ENCODE results near the gene CCNK. TPM values are rescaled to one million over a fixed set of nuclear protein-coding genes. Genes with fewer than 3 reads are reported as not detected.

CCNK gene
- total RNA-seq, 1 experiment from 2014 or later: 80.1 TPM

DNA sequence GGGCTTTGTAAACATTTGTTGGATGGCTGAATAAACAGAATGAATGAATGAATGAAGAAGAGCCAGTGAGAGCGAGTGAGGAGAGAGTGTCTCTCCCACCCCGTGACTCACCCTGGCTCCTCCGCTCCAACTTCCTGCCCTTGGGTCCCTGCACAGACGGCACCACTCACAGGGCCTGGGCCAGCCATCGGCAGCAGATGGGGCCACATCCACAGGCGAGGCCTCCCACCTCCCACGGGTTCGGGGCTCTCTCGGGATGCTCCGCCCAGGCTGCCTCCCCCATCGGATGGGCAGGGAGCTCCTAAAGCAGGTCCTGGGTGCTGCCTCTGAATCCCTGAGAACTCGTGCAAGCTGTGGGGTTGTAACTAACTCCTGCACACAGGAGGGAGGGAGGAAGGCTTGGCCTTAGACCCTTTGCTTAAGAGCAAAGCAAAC is 41.3 kb downstream of the CCNK start:
- H3K9me3 ChIP-seq (ENCODE audit: control insufficient read depth, low read depth, low read length): no peaks in the 10 kb centered on the region
- H3K4me2 ChIP-seq (ENCODE audit: insufficient read depth, insufficient read length, low read length): no peak overlapping the region
- no peak overlapping the region for H3K4ac ChIP-seq (ENCODE audit: low read depth, low read length)
- H3T11ph ChIP-seq (ENCODE audit: low read length): no peak overlapping the region
- H3K4me1 Mint-ChIP-seq: peaks cover 45 to 63% of the 10 kb centered on the region in 2 experiments
- H4K91ac ChIP-seq (ENCODE audit: insufficient read length, low read depth, low read length): no peak overlapping the region
- no peak overlapping the region for H2BK5ac ChIP-seq (ENCODE audit: insufficient read length, low read length)
- no peak overlapping the region for H2AK5ac ChIP-seq (ENCODE audit: insufficient read length, low read length)
- H3K56ac ChIP-seq (ENCODE audit: insufficient read length, low read depth, low read length): no peak overlapping the region
- no peak overlapping the region for H3K23ac ChIP-seq (ENCODE audit: insufficient read length, low read depth, low read length)
- no peaks in the 10 kb centered on the region for H3K79me1 ChIP-seq (ENCODE audit: insufficient read depth, low read depth, low read length, poor library complexity, severe bottlenecking)
- no peaks in the 10 kb centered on the region for H3K79me2 ChIP-seq (ENCODE audit: insufficient read depth, low read length)
- no peak overlapping the region for H2AFZ ChIP-seq (ENCODE audit: low read length)
- H3K27ac ChIP-seq (ENCODE audit: insufficient read length, low read depth, low read length): no peak overlapping the region
- peaks cover 11% of the 10 kb centered on the region; the same call in 1 of the 2 replicates for H3K4me1 ChIP-seq (ENCODE audit: insufficient read depth, low read length)
- H3K27ac Mint-ChIP-seq: peak overlapping the region in 2 of 3 experiments; percentile 70 to 87; a peak in 3 of 7 replicates
- no peak overlapping the region for H2BK12ac ChIP-seq (ENCODE audit: insufficient read length, low read depth, low read length)
- H3K36me3 Mint-ChIP-seq (ENCODE audit: insufficient read depth in 1 of 3, low read depth in 3 of 3): peaks cover 0 to 13% (median 0%) of the 10 kb centered on the region in 3 experiments; a peak in 4 of 7 replicates
- H4K5ac ChIP-seq (ENCODE audit: insufficient read length, low read depth, low read length): no peak overlapping the region
- H2BK120ac ChIP-seq (ENCODE audit: low read depth, low read length, poor library complexity, severe bottlenecking): no peak overlapping the region
- no peaks in the 10 kb centered on the region for H3K23me2 ChIP-seq (ENCODE audit: insufficient read length, low read depth, low read length, poor library complexity, severe bottlenecking)
- H3K4me3 Mint-ChIP-seq: peak overlapping the region in 1 of 2 experiments; percentile 24; a peak in 2 of 5 replicates
- DNase-seq: no peak
- no peak overlapping the region; the same call in 1 of the 2 replicates for H3K14ac ChIP-seq (ENCODE audit: insufficient read depth, low read length)
- TF ChIP-seq, protein P1, sequence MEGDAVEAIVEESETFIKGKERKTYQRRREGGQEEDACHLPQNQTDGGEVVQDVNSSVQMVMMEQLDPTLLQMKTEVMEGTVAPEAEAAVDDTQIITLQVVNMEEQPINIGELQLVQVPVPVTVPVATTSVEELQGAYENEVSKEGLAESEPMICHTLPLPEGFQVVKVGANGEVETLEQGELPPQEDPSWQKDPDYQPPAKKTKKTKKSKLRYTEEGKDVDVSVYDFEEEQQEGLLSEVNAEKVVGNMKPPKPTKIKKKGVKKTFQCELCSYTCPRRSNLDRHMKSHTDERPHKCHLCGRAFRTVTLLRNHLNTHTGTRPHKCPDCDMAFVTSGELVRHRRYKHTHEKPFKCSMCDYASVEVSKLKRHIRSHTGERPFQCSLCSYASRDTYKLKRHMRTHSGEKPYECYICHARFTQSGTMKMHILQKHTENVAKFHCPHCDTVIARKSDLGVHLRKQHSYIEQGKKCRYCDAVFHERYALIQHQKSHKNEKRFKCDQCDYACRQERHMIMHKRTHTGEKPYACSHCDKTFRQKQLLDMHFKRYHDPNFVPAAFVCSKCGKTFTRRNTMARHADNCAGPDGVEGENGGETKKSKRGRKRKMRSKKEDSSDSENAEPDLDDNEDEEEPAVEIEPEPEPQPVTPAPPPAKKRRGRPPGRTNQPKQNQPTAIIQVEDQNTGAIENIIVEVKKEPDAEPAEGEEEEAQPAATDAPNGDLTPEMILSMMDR (conservative IDR thresholded peaks at IDR 0.05): no peak
- no peaks in the 10 kb centered on the region for H3K27me3 ChIP-seq (ENCODE audit: insufficient read depth, low read length)
- no peak overlapping the region for H2BK20ac ChIP-seq (ENCODE audit: low read depth, low read length, poor library complexity, severe bottlenecking)
- WGBS (ENCODE audit: extremely low coverage, insufficient read length, low lambda C conversion rate): no CpG with 5 or more reads among the region's 12 CpGs
- H3K18ac ChIP-seq (ENCODE audit: insufficient read length, low read depth, low read length): peak overlapping the region; percentile 22
- no peak overlapping the region for H4K8ac ChIP-seq (replicated peaks; ENCODE audit: insufficient read length, low read depth, low read length)
- H3K9me3 Mint-ChIP-seq: no peaks in the 10 kb centered on the region
- no peak overlapping the region for H3K9ac ChIP-seq (ENCODE audit: extremely low read depth, insufficient read length, low read length)
- no peaks in the 10 kb centered on the region; the same call in 1 of the 2 replicates for H3K27me3 Mint-ChIP-seq (ENCODE audit: low read depth)
- H4K20me1 ChIP-seq (ENCODE audit: control insufficient read depth, insufficient read depth, insufficient read length): peaks cover 3% of the 10 kb centered on the region
- no peak overlapping the region for H2BK15ac ChIP-seq (ENCODE audit: low read depth, low read length)
